Activated T-cell treated with anti-CD3 and anti-CD28 coated beads, Interleukin-2, amount 50 U/mL, for 1 hour (primary cell): Measurements from ENCODE around the gene ZFP92.
"Not testable (repeated sequence)": the region's sequence is repeated elsewhere in the genome, so short reads cannot be mapped to it uniquely, and the experiment has no call there.

Experiments
- DNase-seq: peaks from one replicate; pipeline ENCODE4 v3.0.0-alpha.2; 2020

Gene ZFP92

GRCh38 chrX:153411255-153411987 lies at the start of gene ZFP92:
TSS of gene ZFP92 (plus strand) at chrX:153411472. CDS start at chrX:153418323, 6,851 bp downstream.
- DNase-seq = peak; percentile 56

GRCh38 chrX:153361781-153362397 lies 49.4 kb upstream of the ZFP92 start:
- DNase-seq = no peak

GRCh38 chrX:153365670-153366069 lies 45.6 kb upstream of the ZFP92 start:
- DNase-seq = no peak

GRCh38 chrX:153366119-153366518 lies 45.2 kb upstream of the ZFP92 start:
- no peak for DNase-seq

GRCh38 chrX:153366878-153367538 lies 44.3 kb upstream of the ZFP92 start:
- DNase-seq = no peak

- no peak for DNase-seq
These were observed 40.8 kb upstream of the ZFP92 start for GRCh38 chrX:153370293-153371055.

GRCh38 chrX:153371256-153371655 lies 40.0 kb upstream of the ZFP92 start:
- no peak for DNase-seq

GRCh38 chrX:153372949-153373348 lies 38.3 kb upstream of the ZFP92 start:
- DNase-seq = no peak

GRCh38 chrX:153374426-153374825 lies 36.8 kb upstream of the ZFP92 start:
- DNase-seq = no peak

- DNase-seq = no peak
These were observed 35.7 kb upstream of the ZFP92 start for GRCh38 chrX:153375571-153375970.

GRCh38 chrX:153377727-153378126 lies 33.5 kb upstream of the ZFP92 start:
- no peak for DNase-seq

GRCh38 chrX:153378607-153379006 lies 32.7 kb upstream of the ZFP92 start:
- DNase-seq = no peak

- DNase-seq = no peak
These were observed 31.8 kb upstream of the ZFP92 start for GRCh38 chrX:153379508-153379907.

- no peak for DNase-seq
These were observed 31.2 kb upstream of the ZFP92 start for GRCh38 chrX:153379971-153380581.

- no peak for DNase-seq
These were observed 30.6 kb upstream of the ZFP92 start for GRCh38 chrX:153380691-153381090.

GRCh38 chrX:153381684-153382532 lies 29.4 kb upstream of the ZFP92 start:
- no peak for DNase-seq

- DNase-seq = no peak
These were observed 28.4 kb upstream of the ZFP92 start for GRCh38 chrX:153382563-153383482.

- DNase-seq = no peak
These were observed 26.9 kb upstream of the ZFP92 start for GRCh38 chrX:153384390-153384789.

- not testable (repeated sequence) for DNase-seq
These were observed 26.3 kb upstream of the ZFP92 start for GRCh38 chrX:153384973-153385372.

- no peak for DNase-seq
These were observed 25.2 kb upstream of the ZFP92 start for GRCh38 chrX:153386097-153386496.

GRCh38 chrX:153387345-153387744 lies 23.9 kb upstream of the ZFP92 start:
- no peak for DNase-seq
